Measurements from ENCODE around the gene KCNT2.

GRCh38 chr1:196214866-196215265 lies 393.4 kb downstream of the KCNT2 start:
- no peak for TF ChIP-seq POLR2AphosphoS5 (IDR thresholded peaks at IDR 0.05)
- no peak for TF ChIP-seq POLR2A (IDR thresholded peaks at IDR 0.05)
- no peak for TF ChIP-seq CTCF (IDR thresholded peaks at IDR 0.05 in 8 of 11, conservative IDR thresholded peaks at IDR 0.05 in 3 of 11)

Data from spleen (tissue), 7 donors.